HG03175 (cell line): ENCODE results near the gene GOLT1A.
A peak's percentile ranks its signal among the peaks of the same experiment; 100 is the strongest.

Experiments used
- ATAC-seq: cut with Tn5 transposase; IDR thresholded peaks from one replicate; pipeline ENCODE4 v1.9.1; 2021; ENCODE audit warnings: mild to moderate bottlenecking, moderate library complexity; ENCODE audit not compliant: unreplicated experiment

GOLT1A gene

DNA sequence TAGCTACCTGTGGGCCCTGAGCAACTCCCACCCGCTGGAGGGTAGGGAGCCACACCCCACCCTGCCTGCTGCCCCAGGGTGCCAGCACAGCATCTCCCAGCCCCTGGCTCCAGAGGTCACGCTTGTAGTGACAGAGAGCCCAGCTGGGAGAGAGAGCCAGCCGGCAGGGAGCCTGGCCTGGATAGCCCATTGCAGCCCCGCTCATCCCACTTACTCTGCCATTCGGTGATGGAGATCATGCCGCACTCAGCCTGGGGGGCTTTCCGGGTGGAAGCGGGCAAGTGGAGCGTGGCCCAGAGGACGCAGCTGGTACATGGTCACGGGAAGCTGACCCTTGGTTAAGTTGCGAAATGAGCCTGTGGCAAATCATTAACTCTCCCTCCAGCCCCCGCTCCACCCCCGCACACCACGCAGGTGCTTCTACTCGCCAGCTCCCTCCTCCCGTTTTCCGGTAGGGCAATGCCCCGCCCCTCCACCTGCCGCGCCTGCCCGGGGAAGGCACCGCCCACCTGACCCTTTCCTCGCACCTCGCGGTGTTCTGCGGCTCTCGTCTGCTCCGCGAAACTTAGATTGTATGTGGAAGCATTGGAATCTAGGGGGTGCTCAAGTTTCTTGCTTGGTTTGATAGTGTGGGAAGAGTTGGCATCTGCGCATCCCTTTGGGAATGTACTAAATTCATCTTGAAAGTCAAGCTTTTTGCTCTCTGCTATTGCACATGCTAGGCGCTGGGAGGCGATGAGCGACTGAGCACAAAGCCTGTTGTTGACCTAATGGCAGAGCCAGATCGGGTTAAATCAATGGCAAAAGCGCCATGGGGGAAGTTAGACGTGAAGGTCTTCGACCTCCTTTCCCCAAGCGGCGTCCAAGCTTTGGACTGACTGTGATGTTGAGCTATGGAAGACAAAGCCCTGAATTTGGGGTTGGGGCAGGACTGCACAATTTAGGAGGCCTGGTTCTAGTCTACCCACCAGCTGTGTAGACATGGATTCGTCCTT lies at the start of gene GOLT1A:
TSS of gene GOLT1A (minus strand) at position 321 of the 995 bp plus-strand sequence. CDS start at position 239, 82 bp downstream.
- peak; percentile 80 for ATAC-seq

DNA sequence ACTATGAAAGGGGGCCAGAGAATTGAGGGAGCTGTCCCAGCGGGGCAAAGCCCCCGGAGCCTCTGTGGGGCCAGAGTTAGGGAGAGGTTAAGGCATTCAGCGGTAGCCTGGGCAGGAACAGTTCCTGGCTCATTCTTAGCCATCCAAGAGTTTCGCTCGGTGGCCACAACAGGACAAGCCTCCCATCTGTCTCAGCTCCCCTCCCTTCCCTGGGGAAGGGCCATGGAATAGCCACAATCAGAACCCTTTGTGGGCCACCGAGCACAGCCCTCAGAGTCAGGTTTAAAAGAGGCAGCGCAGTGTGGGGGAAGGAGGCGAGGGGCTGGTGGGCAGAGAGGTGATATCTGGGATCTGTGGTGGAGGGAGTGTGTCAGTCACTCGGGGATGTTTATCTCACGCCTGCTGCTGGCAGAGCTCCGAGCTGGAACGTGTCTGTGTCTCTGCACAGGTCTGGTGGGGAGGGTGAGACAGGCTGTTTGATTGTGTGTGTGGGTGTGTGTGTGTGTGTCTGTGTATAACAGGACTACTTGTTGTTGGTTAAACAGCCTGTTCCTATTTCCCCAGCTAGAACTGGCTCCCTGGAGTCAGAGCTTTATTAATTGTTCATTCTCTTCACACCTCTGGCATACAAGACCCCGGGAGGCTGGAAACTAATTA lies 49.6 kb upstream of the GOLT1A start:
- no peak for ATAC-seq

DNA sequence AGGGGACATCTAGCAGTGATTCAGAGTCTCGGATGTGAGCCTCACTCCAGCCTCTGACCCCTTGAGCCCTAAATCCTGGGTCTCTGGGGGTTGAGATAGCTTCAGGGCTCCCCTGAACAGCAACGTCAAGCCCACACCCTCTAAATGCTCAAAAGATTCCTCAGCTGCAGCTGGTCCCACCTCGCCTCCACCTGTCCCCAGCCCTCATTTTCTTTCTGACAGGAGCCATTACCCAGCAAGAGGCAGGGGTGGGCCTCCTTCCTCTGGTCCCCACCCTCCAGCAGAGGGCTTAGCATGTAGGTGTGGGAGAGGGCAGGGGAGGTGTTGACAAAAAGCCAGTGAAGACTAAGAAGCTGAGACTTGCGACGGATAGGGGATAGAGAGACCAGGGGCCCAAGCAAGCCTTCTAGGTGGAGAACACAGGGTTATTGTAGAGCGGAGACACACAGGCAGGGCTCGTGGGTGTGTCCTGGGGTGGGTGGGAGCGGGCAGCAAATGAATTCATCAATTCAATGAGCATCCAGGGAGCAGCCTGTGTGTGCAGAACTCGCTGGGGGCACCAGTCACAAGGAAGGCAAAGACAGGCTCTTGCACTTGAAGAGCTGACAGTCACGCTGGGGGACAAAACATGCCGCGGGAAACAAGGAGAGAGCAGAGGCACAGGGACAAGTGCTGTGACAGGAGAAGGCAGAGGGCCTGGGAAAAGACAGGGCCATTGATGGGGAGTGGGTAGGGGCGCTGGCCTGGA lies 48.9 kb upstream of the GOLT1A start:
- no peak for ATAC-seq

DNA sequence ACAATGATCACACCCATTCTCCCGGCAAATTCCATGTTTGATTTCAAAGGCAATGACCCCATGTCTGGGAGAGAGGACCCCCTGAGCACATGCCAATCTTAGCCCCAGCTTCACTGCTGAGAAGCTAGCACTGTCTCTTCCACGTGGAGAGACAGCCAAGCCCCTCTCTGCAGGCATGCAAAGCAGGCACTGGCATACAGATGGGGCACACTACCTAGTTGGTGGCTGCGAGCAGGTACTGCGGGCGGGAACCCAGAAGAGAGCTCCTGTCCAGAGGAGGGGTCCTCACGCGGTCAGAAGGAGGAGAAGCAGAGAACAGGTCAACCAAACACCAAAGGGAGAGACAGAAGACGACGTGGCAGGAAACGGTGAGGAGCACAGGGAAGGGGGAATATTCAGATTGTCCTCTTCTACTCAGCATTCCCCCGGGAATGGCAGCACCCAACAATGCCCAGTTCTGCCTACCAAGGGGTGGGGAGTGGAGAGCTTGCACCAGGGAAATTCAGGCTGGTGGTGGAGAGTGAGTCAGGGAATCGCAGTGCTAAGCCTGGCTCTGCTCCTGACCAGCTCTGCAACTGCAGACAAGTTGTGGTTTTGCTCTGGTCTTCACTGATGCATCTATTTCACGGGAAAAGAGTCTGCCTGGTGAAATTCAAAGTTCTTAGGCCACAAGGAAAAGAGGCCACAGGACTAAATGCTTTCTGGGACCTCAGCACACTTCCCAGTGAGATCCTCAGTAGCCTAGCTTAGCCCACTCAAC lies 48.1 kb upstream of the GOLT1A start:
- ATAC-seq: no peak

GRCh38 chr1:204261266-204261665 lies 47.5 kb upstream of the GOLT1A start:
- no peak for ATAC-seq

DNA sequence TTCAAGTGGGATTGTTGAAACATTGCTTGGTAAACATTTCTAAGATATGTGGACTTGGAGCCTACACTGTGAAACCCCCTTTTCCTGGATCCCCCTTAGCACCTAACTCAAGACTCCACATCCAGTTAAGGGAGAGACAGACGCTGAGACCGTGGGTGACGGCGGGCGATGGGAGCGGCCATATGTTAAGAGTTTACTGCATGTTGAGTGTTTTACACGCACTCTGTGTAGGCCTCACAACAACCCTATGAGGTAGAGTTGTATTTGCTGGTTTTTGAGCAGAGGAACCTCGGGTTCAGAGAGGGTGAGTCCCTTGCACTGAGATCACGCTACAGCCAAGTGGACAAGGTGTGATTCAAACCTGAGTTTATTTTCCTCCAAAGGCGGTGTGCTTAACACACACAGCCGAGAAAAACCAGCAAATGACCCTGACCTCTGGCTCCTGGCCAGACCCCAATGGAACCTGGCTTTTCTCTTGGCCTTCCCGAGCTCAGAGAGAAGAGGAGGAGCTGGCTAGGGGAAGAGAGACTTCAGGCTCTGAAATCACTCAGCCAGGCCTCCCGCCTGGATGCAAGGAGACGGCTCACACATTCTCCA lies 46.9 kb upstream of the GOLT1A start:
- ATAC-seq: no peak

- ATAC-seq: no peak
Measured at GRCh38 chr1:204259782-204260181, 46.0 kb upstream of the GOLT1A start.

DNA sequence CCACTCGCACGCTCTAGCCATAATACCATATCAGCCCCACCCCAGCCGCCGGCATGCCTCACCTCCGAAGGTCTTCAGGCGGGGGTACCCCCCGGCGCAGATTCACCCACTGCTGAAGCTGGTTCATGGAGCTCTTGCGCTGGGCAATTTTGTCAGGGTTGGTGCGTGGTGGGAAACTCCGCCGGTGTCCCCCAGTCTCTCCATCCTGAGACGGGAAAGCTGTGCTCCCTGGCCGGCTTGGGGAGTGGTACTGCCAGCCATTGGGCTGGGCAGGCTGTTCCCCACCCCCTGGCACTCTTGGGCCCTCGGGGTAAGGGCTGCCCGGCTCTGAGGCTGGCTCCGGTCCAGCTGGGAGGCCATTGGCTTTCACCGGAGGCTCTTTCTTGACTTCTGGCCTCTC lies 45.4 kb upstream of the GOLT1A start:
- no peak for ATAC-seq

DNA sequence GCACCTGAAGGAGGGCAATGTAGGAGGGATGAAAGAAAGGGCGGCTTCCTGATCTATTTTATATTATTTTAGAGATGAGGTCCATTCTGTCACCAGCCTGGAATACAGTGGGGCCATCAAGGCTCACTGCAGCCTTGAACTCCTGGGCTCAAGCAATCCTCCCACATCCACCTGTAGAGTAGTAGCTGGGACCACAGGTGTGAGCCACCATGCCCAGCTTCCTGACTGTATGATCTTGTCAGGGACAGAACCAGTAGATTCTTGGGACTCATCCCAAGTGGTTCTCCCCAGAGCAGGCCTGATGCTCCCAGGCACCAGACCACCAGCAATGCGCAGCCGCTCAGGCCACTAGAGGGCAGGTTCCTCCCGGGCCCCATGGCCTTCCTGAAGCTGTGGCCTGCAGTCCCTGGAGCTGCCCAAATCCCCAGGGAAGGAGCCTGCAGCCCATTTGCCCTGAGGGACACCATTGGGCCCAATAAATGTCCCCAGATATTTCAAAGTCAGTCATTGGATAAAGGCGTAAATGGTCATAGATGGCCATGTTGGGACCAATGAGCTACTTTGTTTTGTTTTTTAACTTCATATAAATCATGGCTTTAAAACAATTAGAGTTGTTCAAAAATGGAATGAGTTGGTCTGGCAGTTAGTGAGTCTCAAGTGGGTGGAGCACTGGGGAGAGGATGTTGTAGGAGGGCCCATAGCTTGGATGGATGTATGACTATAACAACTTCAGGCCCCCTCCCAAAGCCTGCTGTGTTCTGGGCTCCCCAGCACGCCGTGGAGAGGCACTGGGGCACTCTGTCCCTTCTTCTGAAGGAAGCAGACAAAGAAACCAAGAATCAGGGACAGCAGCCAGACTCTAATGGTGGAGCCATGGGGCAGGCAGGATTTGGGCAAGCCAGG lies 44.7 kb upstream of the GOLT1A start:
- no peak for ATAC-seq

GRCh38 chr1:204257446-204257845 lies 43.7 kb upstream of the GOLT1A start:
- ATAC-seq: no peak

DNA sequence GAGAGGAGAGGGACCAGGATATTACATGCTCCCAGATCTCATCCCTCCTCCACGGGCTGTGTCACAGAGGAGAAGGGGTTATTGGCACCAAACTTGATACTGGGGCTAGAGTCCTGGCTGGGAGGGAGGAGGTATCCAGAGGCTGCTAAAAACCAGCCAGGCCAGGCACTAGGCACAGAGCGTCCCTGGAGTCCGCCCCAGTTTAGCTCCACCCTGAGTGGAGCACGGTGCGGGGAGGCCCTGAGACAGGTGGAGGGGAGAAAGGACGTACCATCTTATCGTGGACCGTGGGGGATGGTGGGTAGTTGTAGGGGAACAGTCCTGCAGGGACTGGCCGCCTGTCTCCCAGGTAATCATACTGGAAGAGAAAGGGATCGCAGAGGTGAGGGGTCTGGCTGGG lies 42.7 kb upstream of the GOLT1A start:
- ATAC-seq: no peak

DNA sequence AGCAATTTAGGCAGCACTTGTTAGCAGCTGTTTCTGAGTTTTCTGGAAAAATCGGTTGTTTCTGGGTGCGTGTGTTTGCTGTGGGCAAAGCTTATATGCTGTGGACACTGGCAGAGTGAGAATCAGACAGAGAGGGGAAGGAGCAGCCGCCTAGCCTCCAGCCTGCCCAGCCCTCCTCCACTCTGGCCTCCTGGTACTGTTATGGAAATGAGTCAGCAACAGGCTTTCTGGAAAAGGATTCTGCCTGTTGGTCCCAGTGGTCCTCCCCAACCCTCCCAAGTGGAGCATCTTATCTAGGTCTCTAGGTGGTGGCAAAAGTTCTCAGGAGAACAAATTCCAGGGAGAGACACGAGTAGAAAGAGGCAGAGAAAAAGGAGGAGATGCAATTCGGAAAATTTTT lies 42.2 kb upstream of the GOLT1A start:
- no peak for ATAC-seq

- no peak for ATAC-seq
Measured at GRCh38 chr1:204255225-204255624, 41.4 kb upstream of the GOLT1A start.

DNA sequence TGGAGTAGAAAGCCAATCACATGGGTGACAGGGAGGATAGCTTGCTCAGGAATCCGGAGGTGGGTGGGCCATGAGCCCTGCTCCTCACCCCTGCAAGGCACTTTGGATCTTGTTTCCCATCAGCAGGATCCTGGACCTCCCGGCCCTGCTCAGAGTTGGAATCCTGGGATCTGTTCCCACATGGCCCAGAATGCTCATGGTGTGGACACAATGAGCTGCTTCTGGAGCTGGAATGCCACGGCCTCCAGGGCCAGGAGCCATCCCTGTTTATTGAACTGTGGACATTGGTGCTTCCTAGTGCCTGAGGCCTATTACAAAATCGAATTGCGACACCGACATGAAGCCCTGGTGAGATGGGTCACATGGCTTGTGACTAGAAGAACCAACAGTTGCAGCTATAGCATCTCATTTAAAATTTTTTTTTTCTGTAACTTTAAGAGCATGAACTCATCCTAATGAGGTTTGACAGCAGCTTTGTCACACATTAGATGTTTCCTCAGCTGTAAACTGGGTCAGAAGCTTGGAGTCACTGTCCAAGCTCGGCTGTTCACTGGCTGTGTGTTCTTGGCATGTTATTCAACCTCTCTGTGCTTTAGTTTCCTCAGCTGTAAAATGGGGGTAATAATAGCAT lies 40.4 kb upstream of the GOLT1A start:
- no peak for ATAC-seq

- no peak for ATAC-seq
Measured at GRCh38 chr1:204251926-204252689, 38.3 kb upstream of the GOLT1A start.

GRCh38 chr1:204251286-204251685 lies 37.5 kb upstream of the GOLT1A start:
- ATAC-seq: no peak

DNA sequence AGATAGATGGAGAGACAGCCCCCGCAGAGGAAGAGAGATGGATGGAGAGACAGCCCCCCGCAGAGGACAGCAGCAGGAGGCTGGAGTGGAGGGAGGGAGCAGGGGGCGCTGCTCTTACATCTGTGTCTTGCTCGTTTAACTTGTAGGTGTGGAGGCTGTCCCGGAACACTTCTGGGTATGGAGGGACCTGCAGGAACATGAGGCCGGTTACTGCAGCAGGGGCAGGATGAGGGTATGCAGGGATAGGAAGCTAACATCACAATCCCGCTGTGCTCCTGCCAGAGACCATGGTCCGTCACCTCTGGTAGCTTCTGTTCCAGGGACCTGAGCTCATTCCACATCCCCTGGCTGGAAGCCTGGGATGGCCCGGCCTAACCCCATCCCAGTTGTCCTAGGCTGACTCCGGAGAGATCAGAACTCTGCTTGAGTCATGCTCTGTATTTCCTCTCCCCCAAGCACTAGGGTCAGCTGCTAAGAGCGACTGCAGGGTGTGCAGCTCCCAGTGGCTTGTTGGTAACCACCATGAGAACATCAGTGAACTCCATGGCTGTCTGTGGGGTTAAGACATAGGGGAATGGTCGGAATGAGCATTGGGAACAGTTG lies 36.7 kb upstream of the GOLT1A start:
- no peak for ATAC-seq
